Measurements from ENCODE around the gene ACHE.

The ACHE gene

DNA sequence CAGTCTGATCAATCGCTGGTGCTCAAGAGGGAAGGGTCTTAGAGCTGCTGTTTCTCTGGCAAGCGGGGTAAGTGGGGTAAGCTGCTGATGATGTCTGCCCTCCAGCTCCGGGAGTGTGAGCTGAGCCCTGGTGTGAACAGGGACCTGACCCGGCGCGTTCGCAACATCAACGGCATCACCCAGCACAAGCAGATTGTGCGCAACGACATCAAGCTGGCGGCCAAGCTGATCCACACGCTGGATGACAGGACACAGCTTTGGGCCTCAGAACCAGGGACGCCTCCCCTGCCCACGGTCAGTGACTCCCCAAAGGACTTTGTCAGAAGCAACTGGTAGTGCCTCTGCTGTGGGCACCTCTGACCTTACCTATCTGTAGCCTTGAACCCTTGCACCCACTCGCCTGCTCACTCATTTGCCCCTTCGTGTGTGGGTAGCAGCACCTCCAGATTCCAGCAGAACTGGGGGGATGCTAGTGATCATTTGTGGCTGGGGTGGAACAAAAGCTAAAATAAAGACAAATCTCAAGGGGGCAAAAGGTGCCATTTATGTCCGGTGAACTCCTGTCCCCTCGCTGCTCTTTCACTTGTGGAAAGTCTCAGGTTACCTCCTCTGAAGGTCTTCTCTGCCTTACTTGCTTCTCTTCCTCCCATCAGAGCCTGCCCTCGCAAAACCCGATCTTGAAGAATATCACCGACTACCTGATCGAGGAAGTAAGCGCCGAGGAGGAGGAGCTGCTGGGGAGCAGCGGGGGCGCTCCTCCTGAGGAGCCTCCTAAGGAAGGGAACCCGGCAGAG lies 9.3 kb downstream of the ACHE start:
- Mint-ChIP-seq H3K27me3 (peaks cover 3 to 13% of the 10 kb centered on the region in 2 donors), H3K4me3 (peak overlapping the region; percentile 84), H3K9me3 (no peaks in the 10 kb centered on the region), H3K4me1 (ENCODE audit: low read depth in 2 of 2) (peaks cover 47 to 49% of the 10 kb centered on the region in 2 donors), H3K27ac (peak overlapping the region; percentile 90 to 93), H3K36me3 (ENCODE audit: insufficient read depth) (peaks cover 83% of the 10 kb centered on the region)
- DNase-seq: no peak
- ATAC-seq (replicated peaks): no peak

DNA sequence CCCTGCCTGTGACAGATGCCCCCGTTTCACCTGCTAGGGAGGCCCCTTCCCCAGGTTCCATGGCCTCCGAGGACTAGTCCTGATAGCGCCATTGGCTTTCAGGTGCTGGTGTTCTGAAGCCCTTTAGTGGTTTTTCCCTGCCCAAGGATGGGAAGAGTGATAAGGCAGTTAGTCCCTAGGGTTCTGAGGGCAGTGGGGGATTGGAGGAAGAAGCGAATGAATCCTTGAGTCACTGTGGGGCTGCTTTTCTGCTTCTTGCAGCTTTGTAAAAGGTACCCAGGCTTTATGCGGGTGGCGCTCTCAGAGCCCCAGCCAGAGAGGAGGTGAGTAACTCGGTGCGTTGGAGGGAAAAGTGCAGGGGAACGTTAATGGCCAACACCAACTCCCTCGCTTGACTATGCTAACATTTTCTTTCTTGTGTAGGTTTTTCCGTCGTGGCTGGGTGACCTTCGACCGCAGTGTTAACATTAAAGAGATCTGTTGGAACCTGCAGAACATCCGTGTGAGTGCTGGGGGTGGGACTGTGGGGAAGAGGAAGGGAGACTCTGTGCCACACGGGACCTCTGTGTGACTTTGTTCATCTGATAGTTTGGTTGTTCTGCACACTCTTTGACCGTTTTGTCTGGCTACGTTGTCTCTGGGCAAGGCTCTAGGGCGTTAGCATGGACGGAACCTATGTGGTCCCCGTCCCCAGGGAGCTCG lies 10.1 kb downstream of the ACHE start:
- Mint-ChIP-seq H3K27ac (peak overlapping the region; percentile 90 to 93), H3K27me3 (peaks cover 0 to 5% of the 10 kb centered on the region in 2 donors), H3K4me1 (ENCODE audit: low read depth in 2 of 2) (peaks cover 45 to 48% of the 10 kb centered on the region in 2 donors), H3K4me3 (peak overlapping the region; percentile 70 to 84), H3K9me3 (no peaks in the 10 kb centered on the region), H3K36me3 (ENCODE audit: insufficient read depth) (peaks cover 83% of the 10 kb centered on the region)
- no peak for ATAC-seq (replicated peaks)
- no peak for DNase-seq

DNA sequence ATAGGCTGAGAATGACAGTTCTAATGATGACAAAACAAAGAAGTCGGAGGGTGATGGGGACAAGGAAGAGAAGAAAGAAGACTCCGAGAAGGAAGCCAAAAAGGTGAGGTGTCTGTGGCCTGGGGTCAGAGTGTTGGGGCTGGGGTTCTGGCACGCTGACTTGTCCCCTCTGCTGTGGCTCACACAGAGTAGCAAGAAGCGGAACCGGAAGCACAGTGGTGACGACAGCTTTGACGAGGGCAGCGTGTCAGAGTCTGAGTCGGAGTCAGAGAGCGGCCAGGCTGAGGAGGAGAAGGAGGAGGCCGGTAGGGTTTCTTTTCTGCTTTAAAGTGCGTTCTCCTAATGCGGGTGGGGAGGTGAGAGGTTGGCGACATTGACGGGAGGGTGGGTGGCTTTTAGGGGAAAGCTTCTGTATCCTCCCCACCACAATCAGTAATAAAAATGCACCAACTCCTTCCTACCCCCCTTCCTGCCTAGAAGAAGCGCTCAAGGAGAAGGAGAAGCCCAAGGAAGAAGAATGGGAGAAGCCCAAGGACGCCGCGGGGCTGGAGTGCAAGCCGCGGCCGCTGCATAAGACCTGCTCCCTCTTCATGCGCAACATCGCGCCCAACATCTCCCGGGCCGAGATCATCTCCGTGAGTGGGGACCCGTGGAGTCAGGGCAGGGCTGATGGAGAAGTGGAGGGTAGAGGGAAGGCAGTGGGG lies 10.8 kb downstream of the ACHE start:
- Mint-ChIP-seq H3K4me1 (ENCODE audit: low read depth in 2 of 2) (peaks cover 42 to 47% of the 10 kb centered on the region in 2 donors), H3K27me3 (no peaks in the 10 kb centered on the region), H3K9me3 (no peaks in the 10 kb centered on the region), H3K27ac (peak overlapping the region; percentile 90 to 91), H3K4me3 (peak overlapping the region; percentile 70 to 84), H3K36me3 (ENCODE audit: insufficient read depth) (peaks cover 86% of the 10 kb centered on the region)
- DNase-seq: peak; percentile 61 to 80 (median 62)
- peak; percentile 58 for ATAC-seq (replicated peaks)

DNA sequence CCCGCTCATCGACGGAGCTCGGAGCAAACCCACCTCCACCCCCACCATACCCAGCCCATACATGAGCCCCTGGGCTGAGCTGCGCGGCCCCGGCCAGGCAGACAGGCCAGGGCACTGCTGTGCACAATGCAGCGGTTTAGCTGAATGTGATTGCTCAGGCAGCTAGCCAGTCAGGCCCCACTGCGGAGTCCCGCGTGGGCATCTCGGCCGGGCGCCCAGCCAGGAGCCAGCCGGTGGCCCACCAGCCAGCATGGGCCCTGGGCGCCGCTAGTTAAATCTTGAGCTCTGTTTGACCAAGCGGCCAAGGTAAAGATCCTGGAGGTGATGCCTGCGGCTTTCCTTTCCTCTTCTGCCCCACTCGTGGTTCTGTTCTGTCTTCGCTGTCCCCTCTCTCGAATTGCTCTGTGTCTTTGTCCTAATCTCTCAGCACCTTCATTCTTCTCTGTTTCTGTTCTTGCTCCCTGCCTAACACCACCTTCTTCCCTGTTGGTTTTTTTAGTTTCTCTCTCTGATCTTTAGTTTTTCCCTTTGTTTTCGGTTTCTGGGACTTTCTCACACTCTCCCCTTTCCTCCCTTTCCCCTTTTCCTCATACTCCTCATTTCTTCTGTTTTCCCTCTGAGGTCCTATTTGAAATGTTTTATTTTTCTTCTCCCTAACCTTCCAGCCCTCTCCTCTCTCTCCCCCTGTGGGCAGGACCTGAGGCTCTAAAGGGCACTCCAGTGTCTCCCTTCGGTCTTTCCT lies 12.7 kb downstream of the ACHE start:
- H3K4me3 Mint-ChIP-seq: no peak overlapping the region
- H3K27ac Mint-ChIP-seq: peak overlapping the region in 1 of 2 donors; percentile 91
- H3K36me3 Mint-ChIP-seq (ENCODE audit: insufficient read depth): peaks cover 91% of the 10 kb centered on the region
- H3K9me3 Mint-ChIP-seq: no peaks in the 10 kb centered on the region
- ATAC-seq (replicated peaks) (no peak), DNase-seq (no peak)
- H3K4me1 Mint-ChIP-seq (ENCODE audit: low read depth in 2 of 2): peaks cover 50 to 53% of the 10 kb centered on the region in 2 donors
- H3K27me3 Mint-ChIP-seq: no peaks in the 10 kb centered on the region

DNA sequence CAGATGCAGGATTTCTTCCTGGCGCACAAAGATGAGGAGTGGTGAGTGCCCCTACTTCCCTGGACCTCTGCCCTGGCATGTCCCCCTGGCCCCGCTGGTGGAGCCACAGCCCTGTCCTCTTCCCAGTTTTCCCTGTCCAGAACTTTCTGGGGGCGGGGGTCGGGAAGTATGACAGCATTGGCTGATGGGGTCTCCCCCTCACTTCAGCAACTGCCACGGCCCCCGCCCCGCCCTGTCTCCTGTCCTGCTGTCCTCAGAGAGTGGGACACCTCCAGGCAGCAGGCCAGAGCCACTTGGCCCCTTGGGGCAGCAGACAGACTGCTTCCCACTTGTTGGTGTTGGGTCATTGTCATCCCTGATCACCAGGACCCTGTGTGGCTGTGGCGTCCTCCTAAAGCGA lies 13.5 kb downstream of the ACHE start:
- no peak for DNase-seq
- H3K27ac Mint-ChIP-seq: no peak overlapping the region
- no peaks in the 10 kb centered on the region for H3K9me3 Mint-ChIP-seq
- no peak for ATAC-seq (replicated peaks)
- no peak overlapping the region for H3K4me3 Mint-ChIP-seq
- H3K4me1 Mint-ChIP-seq (ENCODE audit: low read depth in 2 of 2): peaks cover 46 to 50% of the 10 kb centered on the region in 2 donors
- peaks cover 90% of the 10 kb centered on the region for H3K36me3 Mint-ChIP-seq (ENCODE audit: insufficient read depth)
- no peaks in the 10 kb centered on the region for H3K27me3 Mint-ChIP-seq

DNA sequence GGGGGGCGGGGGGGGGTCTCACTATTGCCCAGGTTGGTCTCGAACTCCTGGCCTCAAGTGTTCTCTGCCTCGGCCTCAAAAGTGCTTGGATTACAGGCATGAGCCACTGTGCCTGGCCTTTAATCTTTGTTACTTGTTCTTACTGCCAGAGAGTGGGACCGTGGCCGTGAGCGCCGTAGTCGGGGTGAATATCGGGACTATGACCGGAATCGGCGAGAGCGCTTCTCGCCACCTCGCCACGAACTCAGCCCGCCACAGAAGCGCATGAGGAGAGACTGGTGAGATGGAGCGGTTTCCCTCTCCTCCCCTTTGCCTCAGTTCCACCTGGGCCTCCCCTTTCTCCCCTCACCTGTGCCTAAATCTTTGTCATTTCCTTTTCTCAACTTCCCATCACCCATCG lies 14.6 kb downstream of the ACHE start:
- Mint-ChIP-seq H3K4me1 (ENCODE audit: low read depth in 2 of 2) (peaks cover 48 to 50% of the 10 kb centered on the region in 2 donors), H3K27ac (peak overlapping the region in 1 of 2 donors; percentile 66), H3K4me3 (no peak overlapping the region), H3K9me3 (no peaks in the 10 kb centered on the region), H3K27me3 (no peaks in the 10 kb centered on the region), H3K36me3 (ENCODE audit: insufficient read depth) (peaks cover 90% of the 10 kb centered on the region)
- ATAC-seq (replicated peaks): no peak
- DNase-seq: no peak

DNA sequence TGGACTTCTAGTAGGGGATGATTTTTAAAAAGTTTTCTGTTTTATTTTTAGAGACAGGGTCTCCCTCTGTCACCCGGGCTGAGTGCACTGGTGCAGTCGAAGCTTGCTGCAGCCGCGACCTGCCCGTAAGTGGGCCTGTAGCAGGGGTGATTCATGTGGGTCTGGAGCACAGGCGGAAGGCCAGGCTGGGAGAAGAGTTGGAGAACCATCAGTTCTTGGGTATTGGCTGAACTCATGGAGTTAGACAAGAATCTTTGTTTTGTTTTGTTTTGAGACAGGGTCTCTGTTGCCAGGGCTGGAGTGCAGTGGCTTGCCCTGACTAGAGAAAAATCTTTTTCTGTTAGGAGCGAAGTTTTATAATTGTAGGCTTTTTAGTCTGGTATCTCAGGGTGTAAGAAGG lies 15.0 kb downstream of the ACHE start:
- Mint-ChIP-seq H3K36me3 (ENCODE audit: insufficient read depth) (peaks cover 90% of the 10 kb centered on the region), H3K4me3 (no peak overlapping the region), H3K4me1 (ENCODE audit: low read depth in 2 of 2) (peaks cover 51 to 53% of the 10 kb centered on the region in 2 donors), H3K27ac (peak overlapping the region; percentile 57 to 86), H3K9me3 (no peaks in the 10 kb centered on the region), H3K27me3 (no peaks in the 10 kb centered on the region)
- DNase-seq (no peak), ATAC-seq (replicated peaks) (no peak)

DNA sequence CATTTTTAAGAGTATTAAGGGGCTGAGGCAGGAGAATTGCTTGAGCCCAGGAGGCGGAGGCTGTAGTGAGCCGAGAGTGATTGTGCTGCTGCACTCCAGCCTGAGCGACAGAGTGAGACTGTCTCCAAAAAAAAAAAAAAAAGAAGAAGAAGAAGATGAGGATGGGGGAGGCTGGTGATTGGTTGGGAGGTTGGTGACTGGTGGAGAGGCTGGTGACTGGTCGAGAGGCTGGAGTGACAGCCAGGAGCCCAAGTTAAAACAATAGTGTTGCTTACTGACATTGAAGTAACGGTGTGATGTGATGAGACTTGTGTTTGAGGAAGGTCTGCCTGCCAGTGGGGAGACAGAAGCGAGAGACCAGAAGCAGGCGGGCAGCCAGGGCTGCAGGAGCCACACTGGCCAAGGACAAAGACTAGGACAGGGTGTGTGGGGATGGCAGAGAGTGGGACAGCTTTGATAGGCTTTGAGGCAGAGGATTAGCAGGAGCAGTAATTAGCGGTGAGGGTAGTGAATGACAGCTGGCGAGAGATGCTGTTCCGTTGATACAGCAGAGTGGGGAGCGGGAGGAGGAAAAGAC lies 15.9 kb downstream of the ACHE start:
- peaks cover 90% of the 10 kb centered on the region for H3K36me3 Mint-ChIP-seq (ENCODE audit: insufficient read depth)
- ATAC-seq (replicated peaks) (no peak), DNase-seq (no peak)
- no peaks in the 10 kb centered on the region for H3K9me3 Mint-ChIP-seq
- no peak overlapping the region for H3K4me3 Mint-ChIP-seq
- H3K27ac Mint-ChIP-seq: peak overlapping the region; percentile 57 to 86
- no peaks in the 10 kb centered on the region for H3K27me3 Mint-ChIP-seq
- peaks cover 53 to 56% of the 10 kb centered on the region in 2 donors for H3K4me1 Mint-ChIP-seq (ENCODE audit: low read depth in 2 of 2)

DNA sequence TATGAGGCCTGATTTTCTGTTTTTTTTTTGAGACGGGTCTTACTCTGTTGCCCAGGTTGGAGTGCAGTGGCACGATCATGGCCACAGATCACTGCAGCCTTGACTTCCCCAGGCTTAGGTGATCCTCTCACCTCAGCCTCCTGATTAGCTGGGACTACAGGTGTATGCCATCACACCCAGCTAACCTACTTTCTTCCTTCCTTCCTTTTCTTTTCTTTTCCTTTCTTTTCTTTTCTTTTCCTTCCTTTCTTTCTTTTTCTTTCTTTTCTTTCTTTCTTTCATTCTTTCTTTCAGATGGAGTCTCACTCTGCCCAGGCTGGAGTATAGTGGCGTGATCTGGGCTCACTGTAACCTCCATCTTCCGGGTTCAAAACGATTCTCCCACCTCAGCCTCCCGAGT lies 17.0 kb downstream of the ACHE start:
- Mint-ChIP-seq H3K36me3 (ENCODE audit: insufficient read depth) (peaks cover 88% of the 10 kb centered on the region), H3K4me1 (ENCODE audit: low read depth in 2 of 2) (peaks cover 54 to 60% of the 10 kb centered on the region in 2 donors), H3K27ac (peak overlapping the region; percentile 9 to 86), H3K27me3 (no peaks in the 10 kb centered on the region), H3K9me3 (no peaks in the 10 kb centered on the region), H3K4me3 (peak overlapping the region in 1 of 2 donors; percentile 2)
- ATAC-seq (replicated peaks) (no peak), DNase-seq (no peak)

DNA sequence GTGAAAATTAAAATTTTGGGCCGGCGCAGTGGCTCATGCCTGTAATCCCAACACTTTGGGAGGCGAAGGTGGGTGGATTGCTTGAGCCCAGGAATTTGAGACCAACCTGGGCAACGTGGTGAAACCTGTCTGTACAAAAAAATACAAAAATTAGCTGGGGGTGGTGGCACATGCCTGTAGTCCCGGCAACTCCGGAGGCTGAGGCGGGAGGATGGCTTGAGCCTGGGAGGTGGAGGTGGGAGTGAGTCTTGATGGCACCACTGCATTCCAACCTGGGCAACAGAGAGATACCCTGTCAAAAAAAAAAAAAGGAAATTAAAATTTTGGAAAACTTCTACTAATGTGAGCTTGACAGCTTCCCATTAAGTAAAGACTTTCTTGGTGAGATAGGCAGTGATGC lies 17.7 kb downstream of the ACHE start:
- no peaks in the 10 kb centered on the region for H3K27me3 Mint-ChIP-seq
- H3K36me3 Mint-ChIP-seq (ENCODE audit: insufficient read depth): peaks cover 81% of the 10 kb centered on the region
- H3K4me1 Mint-ChIP-seq (ENCODE audit: low read depth in 2 of 2): peaks cover 53 to 54% of the 10 kb centered on the region in 2 donors
- H3K27ac Mint-ChIP-seq: peak overlapping the region; percentile 9 to 86
- DNase-seq (no peak), ATAC-seq (replicated peaks) (no peak)
- H3K9me3 Mint-ChIP-seq: no peaks in the 10 kb centered on the region
- H3K4me3 Mint-ChIP-seq: peak overlapping the region in 1 of 2 donors; percentile 13

DNA sequence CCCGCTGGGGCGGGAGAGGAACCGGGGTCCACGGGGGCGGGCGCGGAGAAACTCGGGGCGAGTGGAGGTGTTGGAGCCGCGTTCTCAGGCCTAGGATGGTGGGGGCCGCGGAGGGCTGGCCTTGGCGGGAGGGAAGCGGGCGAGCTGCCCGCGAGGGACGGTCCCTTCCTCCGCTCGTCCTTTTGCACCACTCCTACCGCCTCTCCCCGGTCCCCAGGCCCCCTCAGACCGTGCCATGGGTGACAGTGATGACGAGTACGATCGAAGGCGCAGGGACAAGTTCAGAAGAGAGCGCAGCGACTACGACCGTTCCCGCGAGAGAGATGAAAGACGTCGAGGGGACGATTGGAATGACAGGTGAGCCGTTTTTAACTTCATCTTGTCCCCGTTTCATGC lies 20.3 kb downstream of the ACHE start:
- peaks cover 43 to 52% of the 10 kb centered on the region in 2 donors for H3K4me1 Mint-ChIP-seq (ENCODE audit: low read depth in 2 of 2)
- peak overlapping the region; percentile 97 to 99 for H3K4me3 Mint-ChIP-seq
- H3K27ac Mint-ChIP-seq: peak overlapping the region; percentile 96 to 97
- H3K27me3 Mint-ChIP-seq: no peaks in the 10 kb centered on the region
- H3K36me3 Mint-ChIP-seq (ENCODE audit: insufficient read depth): peaks cover 60% of the 10 kb centered on the region
- H3K9me3 Mint-ChIP-seq: no peaks in the 10 kb centered on the region
- DNase-seq: no peak
- peak; percentile 34 for ATAC-seq (replicated peaks)

DNA sequence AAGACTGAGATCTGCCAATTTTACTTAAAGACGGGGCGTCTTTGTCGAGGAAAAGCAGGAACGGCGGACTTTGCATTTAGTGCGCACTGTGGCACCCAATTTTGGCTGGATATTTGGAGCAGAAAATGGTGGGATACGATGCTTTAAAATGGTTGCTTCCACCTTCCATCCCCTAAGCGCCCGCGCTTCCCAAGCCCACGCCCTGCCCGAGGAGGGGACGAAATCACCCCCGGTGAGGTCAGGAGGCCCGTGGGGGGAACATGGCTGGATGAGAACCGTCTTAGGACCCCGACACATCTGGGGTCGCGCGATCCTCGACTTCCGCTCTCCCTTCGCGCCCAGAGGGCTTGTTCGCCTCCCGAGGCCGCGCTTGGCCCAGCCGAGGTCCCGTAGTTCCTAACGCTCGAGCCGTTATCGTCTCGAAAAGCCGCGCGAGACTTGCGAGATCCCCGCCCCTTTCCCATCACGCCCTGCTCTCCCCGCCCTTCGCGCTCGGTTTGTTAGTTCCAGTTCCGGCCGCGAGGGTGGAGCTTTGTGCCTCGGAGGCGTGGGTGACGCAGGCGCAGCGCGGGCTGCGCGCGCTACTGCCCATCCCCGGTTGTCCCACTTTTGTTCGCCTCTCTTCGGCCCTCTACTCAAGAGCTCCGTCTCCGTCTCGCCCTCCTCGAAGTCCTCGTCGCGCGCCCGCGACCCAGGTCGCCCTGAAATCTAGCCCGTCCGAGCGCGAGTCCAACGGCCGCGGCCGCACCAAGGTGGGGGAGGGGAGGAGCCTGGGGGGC lies 20.9 kb downstream of the ACHE start, which contains the start of gene SRRT:
Gene SRRT (plus strand): TSS at position 527 of the 779 bp plus-strand sequence. CDS start 488 bp downstream, outside the sequence.
- Mint-ChIP-seq H3K9me3 (no peaks in the 10 kb centered on the region), H3K27ac (peak within 1 kb of the TSS; percentile 96 to 97), H3K36me3 (ENCODE audit: insufficient read depth) (peaks cover 54% of the 10 kb centered on the region), H3K4me1 (ENCODE audit: low read depth in 2 of 2) (peaks cover 39 to 48% of the 10 kb centered on the region in 2 donors), H3K27me3 (no peaks in the 10 kb centered on the region), H3K4me3 (peak within 1 kb of the TSS; percentile 97 to 99)
- peak; percentile 93 for ATAC-seq (replicated peaks)
- peak; percentile 97 to 98 (median 98) for DNase-seq
